Type B pancreatic cell (in vitro differentiated cells): ENCODE measurements around the gene FOXRED2. TPM values are rescaled to one million over a fixed set of nuclear protein-coding genes. Genes with fewer than 3 reads are reported as not detected.
A peak's percentile ranks its signal among the peaks of the same experiment; 100 is the strongest.

Experiments
- DNase-seq: peaks from one replicate; pipeline ENCODE4 v3.0.0; 2021; ENCODE audit warnings: mixed read lengths; ENCODE audit not compliant: unreplicated experiment; ENCODE audit errors: extremely low spot score
- H3K27ac Mint-ChIP-seq: 2 replicates; pipeline ENCODE4 v1.8.0; 2021; ENCODE audit warnings: mild to moderate bottlenecking, mixed read lengths
- H3K27me3 Mint-ChIP-seq: 2 replicates; pipeline ENCODE4 v1.8.0; 2021; ENCODE audit warnings: mixed read lengths
- H3K36me3 Mint-ChIP-seq: 2 replicates; pipeline ENCODE4 v1.8.0; 2021; ENCODE audit warnings: mixed read lengths
- H3K4me1 Mint-ChIP-seq: one replicate; pipeline ENCODE4 v1.8.0; 2021; ENCODE audit warnings: mixed read lengths; ENCODE audit not compliant: unreplicated experiment
- H3K4me3 Mint-ChIP-seq: 2 replicates; pipeline ENCODE4 v1.8.0; 2021; ENCODE audit warnings: mild to moderate bottlenecking, mixed read lengths
- H3K9me3 Mint-ChIP-seq: 2 replicates; pipeline ENCODE4 v1.8.0; 2021; ENCODE audit warnings: mixed read lengths
- CTCF ChIP-seq: fragments of 200-600 bp; sonication (generic); conservative IDR thresholded peaks from 2 replicates; pipeline ENCODE4 v1.5.0; 2021; ENCODE audit warnings: antibody characterized with exemption, mild to moderate bottlenecking
- long read RNA-seq: library from polyadenylated mRNA; unstranded; transcript quantifications from one replicate; pipeline ENCODE4 v2.0.0, GENCODE V29; 2020
- total RNA-seq: library from RNA; stranded (reverse); gene quantifications from 2 replicates; pipeline ENCODE4 v1.2.1, GENCODE V29; 2021; ENCODE audit warnings: low replicate concordance

Gene FOXRED2
- 20.6 and 38.8 TPM in 2 replicates for total RNA-seq
- long read RNA-seq, partial matches to known transcripts: 1 of 2 reads
- long read RNA-seq, other reads (novel, unspliced or antisense): 1 of 2 reads

- no peak for TF ChIP-seq CTCF
- Mint-ChIP-seq H3K36me3 (peaks cover 18% of the 10 kb centered on the region), H3K4me1 (peaks cover 15% of the 10 kb centered on the region), H3K9me3 (no peaks in the 10 kb centered on the region), H3K27ac (peak within 1 kb of the TSS; percentile 38), H3K27me3 (no peaks in the 10 kb centered on the region), H3K4me3 (peak within 1 kb of the TSS; percentile 79)
- DNase-seq: peak; percentile 94
These were observed at the start of gene FOXRED2 for GRCh38 chr22:36506637-36507517. FOXRED2 (minus strand) TSS chr22:36507040; CDS start chr22:36506422, 618 bp downstream.

GRCh38 chr22:36554098-36554497 is 47.3 kb upstream of the FOXRED2 start:
- Mint-ChIP-seq H3K27ac (no peak overlapping the region), H3K27me3 (peaks cover 46% of the 10 kb centered on the region), H3K9me3 (no peaks in the 10 kb centered on the region), H3K4me1 (peaks cover 4% of the 10 kb centered on the region), H3K36me3 (no peaks in the 10 kb centered on the region), H3K4me3 (no peak overlapping the region)
- no peak for DNase-seq
- no peak for TF ChIP-seq CTCF

- Mint-ChIP-seq H3K4me1 (peaks cover 4% of the 10 kb centered on the region), H3K27me3 (peaks cover 55% of the 10 kb centered on the region), H3K36me3 (no peaks in the 10 kb centered on the region), H3K27ac (no peak overlapping the region), H3K4me3 (no peak overlapping the region), H3K9me3 (no peaks in the 10 kb centered on the region)
- no peak for TF ChIP-seq CTCF
- DNase-seq: no peak
These were observed 45.4 kb upstream of the FOXRED2 start for GRCh38 chr22:36552289-36552688.

GRCh38 chr22:36550701-36551495 is 44.1 kb upstream of the FOXRED2 start:
- no peak for TF ChIP-seq CTCF
- peaks cover 4% of the 10 kb centered on the region for H3K4me1 Mint-ChIP-seq
- DNase-seq: no peak

GRCh38 chr22:36549033-36549432 is 42.2 kb upstream of the FOXRED2 start:
- H3K4me1 Mint-ChIP-seq: peaks cover 2% of the 10 kb centered on the region
- TF ChIP-seq CTCF: no peak
- no peak for DNase-seq
- peaks cover 57% of the 10 kb centered on the region for H3K27me3 Mint-ChIP-seq
- no peak overlapping the region for H3K27ac Mint-ChIP-seq
- H3K9me3 Mint-ChIP-seq: no peaks in the 10 kb centered on the region
- no peak overlapping the region for H3K4me3 Mint-ChIP-seq
- no peaks in the 10 kb centered on the region for H3K36me3 Mint-ChIP-seq

More at GRCh38 chr22:36550701-36551495, 44.1 kb upstream of the FOXRED2 start:
- Mint-ChIP-seq H3K27ac (no peak overlapping the region), H3K27me3 (peaks cover 66% of the 10 kb centered on the region), H3K36me3 (no peaks in the 10 kb centered on the region), H3K9me3 (no peaks in the 10 kb centered on the region), H3K4me3 (no peak overlapping the region)
